T-helper 9 cell (primary cell): ENCODE results near the gene ERC2.

ENCODE experiments used
- DNase-seq: peaks from one replicate; pipeline ENCODE4 v3.0.0-alpha.2; 2020

Gene ERC2

DNA sequence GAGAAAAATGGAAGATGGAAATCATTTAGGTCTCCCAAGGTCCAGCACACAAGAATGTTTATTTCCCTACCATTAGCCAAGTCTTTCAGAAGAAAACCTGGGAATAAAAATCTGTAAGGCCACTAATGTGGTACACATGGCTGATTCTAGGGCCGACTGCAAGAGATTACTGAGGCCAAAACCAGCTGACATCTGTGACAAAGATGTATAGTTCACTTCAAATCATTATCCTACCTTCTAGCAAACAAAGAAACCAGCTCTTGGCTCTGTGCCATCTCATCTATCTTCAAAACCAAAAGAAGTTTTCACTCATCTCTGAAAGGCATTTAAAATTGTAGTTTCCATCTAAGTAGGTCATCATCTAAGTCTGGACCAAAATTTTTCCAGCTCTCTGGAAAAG, 43.9 kb downstream of the ERC2 start:
- no peak for DNase-seq

DNA sequence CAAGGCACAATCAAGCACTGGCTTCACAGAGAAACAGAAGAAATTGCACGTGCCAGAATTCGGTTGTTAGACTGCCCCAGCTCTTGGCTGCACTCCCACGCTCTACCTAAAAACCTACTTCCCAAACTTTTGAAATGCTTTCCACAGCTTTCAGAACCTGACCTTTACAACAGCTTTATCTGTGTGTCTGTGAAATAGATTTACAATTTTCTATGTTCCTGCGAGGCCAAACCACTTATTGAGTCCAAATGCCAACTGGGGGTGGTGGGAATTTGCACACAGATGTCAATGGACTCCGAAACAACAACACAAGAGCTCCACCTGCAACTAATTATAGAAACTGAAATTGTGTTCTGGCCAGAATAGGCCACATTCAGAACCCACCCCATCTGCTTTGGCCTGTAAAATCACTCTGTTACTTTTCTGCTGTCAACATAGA, 44.6 kb downstream of the ERC2 start:
- no peak for DNase-seq

DNA sequence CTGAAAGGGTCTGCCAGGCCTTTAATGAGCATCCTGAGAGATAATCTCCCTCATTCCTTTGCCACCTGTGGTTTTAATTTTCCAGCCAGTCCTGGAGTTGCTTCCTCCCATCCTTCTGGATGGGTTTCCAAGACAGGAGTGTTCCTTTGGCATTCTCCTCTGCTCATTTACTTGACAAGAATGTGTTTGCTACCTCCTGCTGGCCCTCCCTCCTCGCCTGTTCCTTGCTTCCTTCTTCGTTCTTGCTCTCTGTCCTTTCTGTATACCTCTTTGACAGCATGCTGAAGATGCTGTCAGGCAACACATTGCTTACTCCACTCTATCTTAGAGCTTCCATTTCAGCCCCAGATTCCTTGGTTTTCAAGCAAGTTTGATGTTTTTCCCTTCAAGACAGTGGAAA, 46.0 kb downstream of the ERC2 start:
- no peak for DNase-seq

DNA sequence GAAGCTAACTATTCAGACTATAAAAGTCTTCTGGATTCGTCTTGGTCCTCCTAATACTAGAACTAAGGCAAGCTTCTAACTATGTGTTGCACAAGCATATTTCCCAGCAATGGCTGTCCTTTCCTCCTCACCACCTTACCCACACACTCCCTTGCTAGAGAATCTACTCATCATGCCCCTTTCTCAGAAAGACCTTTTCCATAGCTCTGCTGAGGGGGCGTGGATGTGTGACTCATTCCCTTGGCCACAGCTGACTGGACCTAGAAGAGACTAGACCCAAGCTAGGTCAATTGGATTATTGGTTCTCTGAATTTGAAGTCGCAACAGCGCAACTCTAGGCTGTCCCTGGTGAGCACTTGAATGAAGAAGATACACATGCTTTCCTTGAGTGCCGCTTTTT, 47.1 kb downstream of the ERC2 start:
- DNase-seq = no peak

DNA sequence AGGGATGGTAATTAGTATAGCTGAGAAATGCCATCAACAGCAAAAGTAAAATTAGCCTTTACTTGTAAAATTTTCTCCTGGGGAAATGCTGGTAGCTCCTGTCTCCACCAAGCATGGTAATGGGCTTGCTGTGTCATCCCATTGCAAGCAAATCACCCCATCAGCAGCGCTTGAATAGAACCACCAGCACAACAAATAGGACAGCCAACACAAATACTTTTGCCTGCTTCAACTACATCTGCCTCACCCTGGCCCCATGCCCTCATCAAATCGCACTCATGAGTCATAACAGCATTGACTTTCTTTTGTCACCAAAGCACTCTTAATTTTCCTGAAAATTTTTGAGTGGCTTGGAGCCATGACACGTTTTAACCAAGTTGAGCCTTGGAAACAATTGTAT, 52.6 kb downstream of the ERC2 start:
- DNase-seq = no peak

DNA sequence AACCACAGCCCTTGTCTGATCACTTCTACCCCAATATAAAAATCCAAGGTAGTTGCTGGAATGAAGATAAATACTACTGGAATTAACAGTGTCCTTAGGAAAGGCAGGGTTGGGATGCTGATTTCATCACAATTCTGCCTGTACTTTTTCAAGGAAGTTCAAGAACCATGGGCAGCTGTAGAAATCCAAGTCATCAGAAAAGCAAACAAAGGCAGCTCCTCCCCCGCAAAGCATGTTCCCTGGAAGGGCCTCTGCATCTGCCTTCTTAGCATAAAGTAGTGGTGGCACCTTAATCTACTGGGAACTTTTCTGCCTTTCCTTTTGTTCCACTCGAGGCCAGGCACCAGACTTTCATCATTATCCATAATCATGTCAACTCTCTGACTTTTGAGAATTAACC, 54.4 kb downstream of the ERC2 start:
- no peak for DNase-seq

DNA sequence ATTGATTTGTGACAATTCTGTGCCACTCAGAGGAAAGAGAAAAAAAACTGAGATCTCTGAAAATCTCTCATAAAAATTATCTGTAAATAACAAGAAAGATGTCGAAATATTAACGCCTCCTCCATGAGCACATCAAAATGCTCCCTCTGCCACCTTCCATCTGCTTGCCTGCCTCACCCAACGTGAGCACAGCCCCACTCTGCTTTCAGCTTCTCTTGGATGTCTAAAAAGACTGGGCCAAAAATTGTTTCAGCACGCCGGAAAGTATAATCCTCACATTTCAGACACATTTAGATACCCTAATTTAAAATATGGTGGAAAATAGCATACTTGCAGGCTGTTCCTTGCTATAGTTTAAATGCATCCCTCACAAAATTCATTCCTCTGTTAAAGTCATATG, 57.1 kb downstream of the ERC2 start:
- DNase-seq = no peak

DNA sequence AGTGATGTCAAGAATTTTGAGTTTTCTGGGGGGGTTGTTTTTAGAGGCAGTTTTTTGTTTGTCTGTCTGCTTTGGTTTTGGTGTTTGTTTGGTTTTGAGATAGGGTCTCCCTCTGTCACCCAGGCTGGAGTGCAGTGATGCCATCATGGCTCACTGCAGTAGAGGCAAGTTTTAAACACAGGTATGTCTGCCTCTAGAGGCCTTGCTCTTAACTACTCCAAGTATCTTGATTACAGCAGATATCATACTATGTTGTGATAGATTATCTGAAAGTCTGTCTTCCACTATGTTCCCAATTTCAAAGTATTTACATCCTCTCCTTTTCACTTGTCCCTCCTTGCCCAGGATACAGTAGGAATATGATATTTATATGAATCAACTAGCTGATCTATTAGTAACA, 57.7 kb downstream of the ERC2 start:
- DNase-seq = no peak

DNA sequence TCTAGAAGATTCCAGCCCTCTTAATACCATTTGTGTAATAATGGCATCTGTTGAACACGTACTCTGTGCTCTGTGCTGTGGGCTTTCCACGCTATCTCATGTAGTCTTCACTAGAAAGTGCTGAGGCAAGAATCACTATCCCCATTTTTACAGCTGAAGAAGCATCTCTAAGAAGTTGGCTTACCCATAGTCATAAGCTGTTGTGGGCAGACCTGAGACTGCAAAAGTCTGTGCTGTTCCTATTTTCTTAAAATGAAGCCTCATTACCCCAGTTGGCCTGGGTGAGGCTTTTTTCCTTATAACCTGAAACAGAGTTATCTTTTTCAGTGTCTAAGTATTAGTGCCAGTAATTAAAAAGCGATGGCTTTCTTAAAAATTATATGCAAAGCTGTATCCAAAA, 58.5 kb downstream of the ERC2 start:
- DNase-seq = no peak

DNA sequence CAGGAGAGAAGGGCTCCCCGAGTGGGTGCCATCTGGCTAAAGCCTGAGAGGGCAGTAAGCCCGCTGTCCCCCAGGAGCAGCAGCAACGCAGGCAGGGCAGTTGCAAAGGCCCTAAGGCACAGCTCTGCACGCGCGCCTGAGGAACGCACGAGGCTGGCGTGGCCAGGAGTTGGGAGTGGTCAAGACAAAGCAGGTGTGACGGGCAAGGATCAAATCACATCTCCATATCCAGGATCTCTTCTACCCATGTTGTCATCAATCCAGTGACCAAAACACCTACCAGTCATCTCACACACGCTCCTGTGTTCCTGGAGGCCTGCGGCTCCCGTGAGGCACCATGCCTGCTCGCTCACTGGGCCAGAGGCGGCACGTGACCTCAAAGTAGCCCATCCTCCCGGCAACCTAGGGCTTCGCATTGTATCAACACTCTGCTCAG, 59.5 kb downstream of the ERC2 start:
- DNase-seq = no peak

DNA sequence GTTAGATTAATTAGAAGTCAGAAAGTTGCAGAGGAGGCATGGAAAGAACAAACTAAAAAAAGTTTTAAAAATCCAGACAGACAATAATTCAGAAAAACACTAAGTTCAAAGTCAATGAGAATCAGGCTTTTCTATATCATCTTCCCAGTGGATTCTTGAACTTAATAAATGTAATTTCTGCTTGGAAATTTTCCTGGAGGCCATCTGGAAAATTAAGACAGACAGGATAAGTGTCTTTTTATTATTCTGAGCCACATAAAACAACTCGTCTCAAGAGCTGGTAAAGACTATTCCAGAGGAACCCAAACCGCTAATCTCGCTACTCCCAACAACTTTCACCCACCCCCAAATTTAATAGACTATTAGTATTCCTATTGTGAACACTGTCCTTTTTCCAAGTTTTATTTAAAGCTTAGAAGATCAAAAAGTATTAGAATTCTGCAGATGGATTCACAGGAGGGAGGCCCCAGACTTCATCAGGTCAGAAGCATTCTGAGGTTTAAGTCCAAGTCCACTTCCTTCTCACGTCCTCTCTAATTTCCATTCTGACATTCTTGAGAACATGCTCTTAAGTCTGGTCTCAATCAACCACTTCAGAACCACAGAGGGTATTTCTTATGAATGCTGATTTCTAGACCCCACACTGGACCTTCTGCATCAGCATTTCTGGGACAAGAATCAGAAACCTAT, 61.3 kb downstream of the ERC2 start:
- DNase-seq = no peak

DNA sequence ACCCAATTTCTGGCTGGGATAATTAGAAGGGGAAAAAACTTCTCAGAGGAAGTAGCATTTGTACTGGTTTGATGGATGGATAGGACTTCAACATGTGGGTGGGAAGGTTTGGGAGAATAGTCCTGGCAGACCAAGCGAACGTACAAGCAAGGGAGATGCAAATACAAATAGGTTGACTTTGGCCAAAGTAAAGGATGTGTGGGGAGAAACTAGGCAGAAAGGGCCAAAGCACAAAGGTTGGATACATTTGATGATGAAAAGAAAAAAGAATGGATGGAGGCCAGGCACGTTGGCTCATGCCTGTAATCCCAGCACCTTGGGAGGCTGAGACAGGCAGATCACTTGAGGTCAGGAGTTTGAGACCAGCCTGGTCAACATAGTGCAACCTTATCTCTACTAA, 63.4 kb downstream of the ERC2 start:
- no peak for DNase-seq

DNA sequence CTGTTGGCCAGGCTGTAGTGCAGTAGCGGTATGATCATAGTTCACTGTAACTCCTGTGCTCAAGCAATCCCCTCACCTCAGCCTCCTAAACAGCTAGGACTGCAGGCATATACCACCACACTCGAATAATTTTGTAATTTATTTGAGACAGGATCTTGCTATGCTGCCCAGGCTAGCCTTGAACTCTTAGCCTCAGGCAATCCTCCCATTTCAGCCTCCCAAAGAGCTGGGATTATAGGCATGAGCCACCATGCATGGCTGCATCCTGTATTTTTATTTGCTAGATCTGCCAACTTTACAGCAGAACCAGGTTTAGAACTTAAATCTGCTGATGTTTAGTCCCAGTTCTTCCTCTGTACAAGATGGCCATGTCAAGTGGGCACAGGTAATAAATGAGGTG, 69.6 kb downstream of the ERC2 start:
- DNase-seq = no peak

DNA sequence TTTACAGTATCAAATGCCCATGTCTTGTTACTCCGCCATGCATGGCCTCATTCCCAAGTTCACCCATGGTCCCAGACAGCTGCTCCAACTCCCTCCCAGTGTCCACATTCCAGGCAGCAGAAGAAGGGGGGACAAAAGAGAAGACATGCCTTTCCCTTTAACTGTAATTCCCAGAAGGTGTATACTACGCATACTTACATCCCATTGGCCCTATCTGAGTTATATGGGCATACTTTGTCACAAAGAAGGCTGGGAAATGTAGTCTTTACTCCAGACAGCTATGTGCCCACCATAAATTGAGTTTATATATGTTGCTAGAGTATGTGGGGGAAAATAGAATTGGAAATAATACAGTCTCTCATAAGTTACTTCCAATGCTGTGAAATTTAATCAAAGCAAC, 70.5 kb downstream of the ERC2 start:
- DNase-seq = no peak

DNA sequence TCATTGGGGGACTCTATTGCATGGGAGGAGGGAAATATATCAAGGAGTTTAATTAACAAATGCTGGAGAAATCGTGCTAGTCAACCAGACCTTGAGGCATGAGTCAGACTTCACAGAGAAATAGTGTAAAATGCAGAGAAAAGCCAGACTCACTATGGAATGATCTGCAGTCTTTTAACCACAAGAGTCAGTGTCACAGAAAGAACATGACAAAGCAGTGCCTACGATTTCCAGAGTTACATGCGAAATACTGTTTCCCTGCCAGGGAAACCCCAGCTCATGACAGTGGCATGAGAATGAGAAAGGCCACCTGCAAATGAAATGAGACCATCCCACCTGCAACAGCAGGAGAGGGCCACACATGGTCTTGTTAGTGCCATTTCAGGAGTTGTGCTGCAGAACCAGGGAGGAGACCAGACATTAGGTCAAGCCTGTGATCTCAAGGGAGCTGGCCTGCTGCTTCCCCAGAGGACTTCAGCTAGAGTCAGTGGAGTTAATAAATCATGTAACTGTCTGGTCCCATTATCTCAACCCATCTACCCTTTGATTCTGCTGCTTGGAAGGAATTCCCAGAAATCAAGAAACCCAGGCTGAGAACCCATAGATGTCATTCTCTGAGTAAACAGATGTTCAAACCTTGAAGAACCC, 79.0 kb downstream of the ERC2 start:
- DNase-seq = no peak

DNA sequence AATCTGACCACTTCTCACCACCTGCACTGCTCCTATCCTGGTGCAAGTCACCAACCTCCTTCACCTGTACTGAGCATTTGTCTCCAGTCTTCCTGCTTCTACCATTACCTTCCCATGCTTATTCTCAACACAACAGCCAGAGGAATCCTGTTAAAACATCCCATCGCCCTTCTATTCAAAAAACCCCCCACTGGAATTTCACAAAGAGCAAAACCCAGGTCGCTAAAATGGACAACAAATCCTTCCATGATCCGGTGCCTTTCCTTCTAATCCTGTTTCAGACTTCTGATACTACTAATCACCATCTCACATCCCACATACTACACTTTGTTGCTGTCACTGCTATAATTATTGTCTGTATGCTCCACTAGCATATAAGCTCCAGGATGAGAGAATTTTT, 85.2 kb downstream of the ERC2 start:
- no peak for DNase-seq

DNA sequence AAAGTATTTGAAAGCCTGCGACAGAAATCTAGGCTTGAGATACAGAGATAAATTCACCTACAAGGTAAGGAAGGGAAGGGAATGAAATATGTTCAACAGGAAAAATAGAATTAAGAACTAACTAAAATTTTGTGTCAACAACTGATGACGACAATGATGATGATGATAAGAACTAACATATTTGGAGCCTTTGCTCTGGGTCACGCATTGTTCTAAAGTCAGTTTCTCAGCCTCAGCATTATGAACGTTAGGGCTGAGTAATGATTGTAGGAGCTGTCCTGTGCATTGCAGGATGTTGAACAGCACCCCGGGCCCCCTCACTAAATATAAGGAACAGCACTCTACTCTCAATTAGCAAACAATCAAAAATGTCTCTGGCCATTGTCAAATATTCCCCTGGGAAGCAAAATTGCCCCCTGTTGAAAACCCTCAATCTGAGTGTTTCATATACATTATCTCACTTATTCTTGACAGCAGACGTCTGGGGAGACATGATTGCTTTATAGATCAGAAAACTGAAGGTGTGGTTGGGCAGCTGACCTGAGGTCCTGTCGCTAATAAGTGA, 88.5 kb downstream of the ERC2 start:
- no peak for DNase-seq

DNA sequence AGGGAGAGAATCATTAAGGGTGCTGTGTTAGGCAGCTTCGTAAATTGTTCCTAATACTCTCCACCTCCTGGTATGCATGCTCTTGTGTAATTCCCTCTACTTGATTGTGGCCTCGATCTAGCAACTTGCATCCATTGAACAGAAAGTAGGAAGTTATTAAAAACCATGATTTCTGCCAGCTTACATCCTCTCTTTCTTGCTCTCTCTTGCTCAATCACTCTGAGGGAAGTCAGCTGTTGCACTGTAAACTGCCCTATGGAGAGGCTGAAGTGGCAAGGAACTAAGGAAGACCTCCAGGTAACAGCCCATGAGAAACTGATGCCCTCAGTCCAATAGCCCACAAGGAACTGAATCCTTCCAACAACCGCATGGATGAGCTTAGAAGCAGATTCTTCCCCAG, 92.6 kb downstream of the ERC2 start:
- no peak for DNase-seq

DNA sequence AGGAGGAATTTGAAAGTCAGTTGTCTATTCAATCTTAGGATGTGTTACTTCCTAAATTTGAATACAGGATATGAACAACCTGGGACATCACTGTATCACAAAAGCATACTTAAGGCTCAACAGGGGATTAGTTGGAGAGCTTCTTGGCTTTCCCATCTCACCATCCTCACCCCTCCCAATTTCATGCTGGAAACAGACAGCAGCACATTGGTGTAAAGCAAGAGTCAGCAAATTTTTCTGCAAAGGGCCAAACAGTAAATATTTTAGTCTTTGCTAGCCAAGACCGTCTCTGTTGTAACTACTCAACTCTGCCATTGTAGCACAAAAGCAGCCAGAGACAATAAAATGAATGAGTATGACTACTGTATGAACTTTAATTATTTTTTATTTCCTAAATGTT, 94.9 kb downstream of the ERC2 start:
- no peak for DNase-seq

DNA sequence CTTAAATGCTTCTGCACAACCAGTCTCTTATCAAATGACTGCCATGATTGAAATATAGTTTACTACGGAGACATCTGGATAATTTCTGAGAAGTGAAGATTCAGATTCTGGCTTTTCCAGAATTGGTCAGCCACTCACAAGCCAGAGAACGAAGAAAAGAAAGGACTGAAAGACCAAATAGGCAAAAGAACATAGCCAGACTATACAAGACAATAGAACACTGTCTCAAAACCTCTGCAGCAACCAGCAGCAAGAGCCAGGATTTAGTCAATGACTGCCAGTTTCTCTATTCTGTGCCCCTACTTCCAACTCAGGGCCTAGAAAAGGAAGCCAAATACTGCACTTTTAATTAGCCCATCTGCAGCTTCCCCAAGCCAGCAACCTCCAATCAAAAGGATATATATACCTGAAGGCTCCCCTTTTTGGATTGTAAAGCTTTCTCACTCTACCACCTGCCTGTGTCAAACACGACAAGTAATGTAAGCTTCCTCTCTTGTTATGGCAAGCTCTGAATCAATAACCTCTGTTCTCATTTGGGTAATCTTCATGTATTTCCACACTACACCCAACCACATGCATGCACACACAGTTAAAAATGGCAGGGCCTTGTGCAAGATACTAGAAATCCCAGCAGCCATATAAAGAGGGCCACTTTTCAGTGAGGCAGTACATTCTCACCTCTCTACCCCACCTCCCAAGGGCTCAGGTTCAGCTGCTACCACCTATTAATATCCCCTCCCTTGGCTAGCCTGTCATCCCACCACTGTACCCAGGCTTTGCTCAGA, 97.1 kb downstream of the ERC2 start:
- DNase-seq = no peak

DNA sequence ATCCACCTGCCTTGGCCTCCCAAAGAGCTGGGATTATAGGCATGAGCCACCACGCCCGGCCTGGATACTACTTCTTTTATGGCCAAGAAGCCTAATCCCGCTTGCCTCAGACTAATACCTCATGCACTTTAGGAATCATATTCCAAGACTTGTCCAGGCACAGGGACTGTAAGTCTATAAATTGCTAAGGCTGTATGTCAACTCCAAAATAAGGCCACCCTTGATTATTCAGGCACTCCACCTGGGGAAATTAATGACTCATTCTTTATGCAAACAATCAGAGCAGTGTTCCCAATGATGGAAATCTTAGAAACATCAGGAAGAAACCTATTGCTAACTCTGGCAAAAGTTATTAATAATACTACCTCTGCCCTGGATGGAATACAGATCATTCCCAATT, 98.4 kb downstream of the ERC2 start:
- DNase-seq = no peak

DNA sequence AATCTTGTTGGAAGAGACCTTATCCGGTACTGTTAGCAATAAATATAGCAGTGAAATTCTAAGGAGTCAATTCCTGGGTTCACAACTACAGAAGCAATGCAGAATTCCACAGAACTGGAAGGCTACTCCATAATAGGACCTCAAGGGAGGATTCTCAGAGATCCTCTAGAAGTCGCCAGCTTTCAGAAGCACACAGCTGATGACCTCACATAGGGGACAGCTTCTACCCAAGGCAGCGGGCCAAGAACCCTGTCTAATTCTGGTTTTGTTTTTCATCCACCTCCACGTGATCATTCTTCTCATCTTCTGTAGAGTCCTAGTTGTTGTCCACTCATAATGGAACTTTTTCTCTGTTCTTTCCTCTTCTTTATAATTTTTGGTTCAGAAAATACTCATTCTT, 99.4 kb downstream of the ERC2 start:
- no peak for DNase-seq

DNA sequence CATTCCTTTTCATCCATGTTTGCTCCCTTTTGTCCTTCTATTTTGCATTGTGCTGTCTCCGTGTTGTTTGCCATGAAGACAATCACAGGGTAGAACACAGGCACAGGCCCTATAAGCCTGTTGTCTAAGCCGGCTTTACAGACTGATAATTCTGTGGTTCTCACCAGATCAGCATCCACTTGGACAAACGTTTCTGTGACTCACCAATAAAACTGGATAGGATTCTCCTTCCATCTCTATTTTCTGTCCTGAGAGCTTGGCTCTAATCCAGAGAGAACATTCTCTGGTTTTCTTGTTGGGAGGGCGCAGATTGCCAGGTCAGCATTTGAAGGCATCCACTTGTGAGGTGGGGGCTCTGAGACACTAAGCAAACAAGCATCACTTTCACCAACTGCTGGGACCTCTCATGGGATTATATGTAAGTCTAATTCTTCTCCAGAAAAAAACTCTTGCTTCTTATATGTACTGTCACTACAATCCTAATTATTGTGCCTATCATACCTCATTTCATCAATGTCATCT, 101.6 kb downstream of the ERC2 start:
- DNase-seq = no peak
